ENCODE measurements around the gene RBM6. TPM values are rescaled to one million over a fixed set of nuclear protein-coding genes. Genes with fewer than 3 reads are reported as not detected.

Gene RBM6
- polyA plus RNA-seq, 3 donors = 11.3 to 137 (median 17.8) TPM

DNA sequence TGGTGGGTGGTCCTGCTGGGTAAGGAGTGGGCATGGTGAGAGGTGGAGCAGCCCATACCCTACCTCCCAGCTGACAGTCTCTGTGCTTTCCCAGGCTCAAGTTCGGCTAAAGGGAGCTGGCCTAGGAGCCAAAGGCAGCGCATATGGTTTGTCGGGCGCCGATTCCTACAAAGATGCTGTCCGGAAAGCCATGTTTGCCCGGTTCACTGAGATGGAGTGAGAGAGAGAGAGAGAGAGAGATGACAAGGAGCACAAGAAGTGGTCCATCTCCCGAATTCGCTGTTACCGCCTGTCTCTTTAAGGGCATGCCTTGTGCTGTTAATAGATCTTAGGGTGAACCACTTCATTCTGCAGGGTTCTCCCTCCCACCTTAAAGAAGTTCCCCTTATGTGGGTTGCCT, 178.3 kb downstream of the RBM6 start:
- Histone ChIP-seq H3K4me1 (ENCODE audit: control insufficient read depth in 1 of 2, insufficient read depth in 2 of 2, low read length in 2 of 2) (no peaks in the 10 kb centered on the region), H3K4me2 (replicated peaks; ENCODE audit: extremely low read depth, low read length, poor library complexity, severe bottlenecking) (no peak overlapping the region), H3K27me3 (ENCODE audit: control insufficient read depth in 2 of 2, insufficient read depth in 2 of 2, low read length in 2 of 2) (no peaks in the 10 kb centered on the region), H3K9ac (ENCODE audit: insufficient read depth, low read length, poor library complexity, severe bottlenecking) (no peak overlapping the region), H3K4me3 (replicated peaks in 1 of 3; ENCODE audit: low read depth in 2 of 3, low read length in 3 of 3) (no peak overlapping the region), H3K79me2 (ENCODE audit: insufficient read depth, low read length) (peaks cover 5% of the 10 kb centered on the region), H3K27ac (ENCODE audit: low read depth in 1 of 2, low read length in 2 of 2) (no peak overlapping the region), H2AFZ (ENCODE audit: insufficient read depth, low read depth, low read length, poor library complexity, severe bottlenecking) (no peak overlapping the region), H4K20me1 (ENCODE audit: insufficient read depth, low read length) (peaks cover 100% of the 10 kb centered on the region), H3K36me3 (replicated peaks in 1 of 2; ENCODE audit: control insufficient read depth in 1 of 2, insufficient read depth in 2 of 2, low read length in 2 of 2) (peaks cover 76 to 91% of the 10 kb centered on the region in 2 donors), H3K9me3 (replicated peaks in 1 of 2; ENCODE audit: control insufficient read depth in 1 of 2, insufficient read depth in 1 of 2, low read length in 2 of 2) (no peaks in the 10 kb centered on the region)
- H3K36me3 Mint-ChIP-seq = peaks cover 64 to 83% of the 10 kb centered on the region in 2 donors
- H3K9me3 Mint-ChIP-seq = no peaks in the 10 kb centered on the region
- peaks cover 0 to 2% (median under 1%) of the 10 kb centered on the region in 3 donors for H3K27me3 Mint-ChIP-seq (ENCODE audit: low read depth in 3 of 3)
- TF ChIP-seq, protein P1, sequence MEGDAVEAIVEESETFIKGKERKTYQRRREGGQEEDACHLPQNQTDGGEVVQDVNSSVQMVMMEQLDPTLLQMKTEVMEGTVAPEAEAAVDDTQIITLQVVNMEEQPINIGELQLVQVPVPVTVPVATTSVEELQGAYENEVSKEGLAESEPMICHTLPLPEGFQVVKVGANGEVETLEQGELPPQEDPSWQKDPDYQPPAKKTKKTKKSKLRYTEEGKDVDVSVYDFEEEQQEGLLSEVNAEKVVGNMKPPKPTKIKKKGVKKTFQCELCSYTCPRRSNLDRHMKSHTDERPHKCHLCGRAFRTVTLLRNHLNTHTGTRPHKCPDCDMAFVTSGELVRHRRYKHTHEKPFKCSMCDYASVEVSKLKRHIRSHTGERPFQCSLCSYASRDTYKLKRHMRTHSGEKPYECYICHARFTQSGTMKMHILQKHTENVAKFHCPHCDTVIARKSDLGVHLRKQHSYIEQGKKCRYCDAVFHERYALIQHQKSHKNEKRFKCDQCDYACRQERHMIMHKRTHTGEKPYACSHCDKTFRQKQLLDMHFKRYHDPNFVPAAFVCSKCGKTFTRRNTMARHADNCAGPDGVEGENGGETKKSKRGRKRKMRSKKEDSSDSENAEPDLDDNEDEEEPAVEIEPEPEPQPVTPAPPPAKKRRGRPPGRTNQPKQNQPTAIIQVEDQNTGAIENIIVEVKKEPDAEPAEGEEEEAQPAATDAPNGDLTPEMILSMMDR (IDR thresholded peaks at IDR 0.05) = no peak
- H3K27ac Mint-ChIP-seq = no peak overlapping the region
- 89% methylated on average over 7 of the region's 10 CpGs for WGBS (ENCODE audit: insufficient coverage)
- no peak overlapping the region for H3K4me3 Mint-ChIP-seq
- no peaks in the 10 kb centered on the region for H3K4me1 Mint-ChIP-seq
- intact Hi-C loops (cut with micrococcal nuclease) = no loop called here
- DNase-seq = no peak

DNA sequence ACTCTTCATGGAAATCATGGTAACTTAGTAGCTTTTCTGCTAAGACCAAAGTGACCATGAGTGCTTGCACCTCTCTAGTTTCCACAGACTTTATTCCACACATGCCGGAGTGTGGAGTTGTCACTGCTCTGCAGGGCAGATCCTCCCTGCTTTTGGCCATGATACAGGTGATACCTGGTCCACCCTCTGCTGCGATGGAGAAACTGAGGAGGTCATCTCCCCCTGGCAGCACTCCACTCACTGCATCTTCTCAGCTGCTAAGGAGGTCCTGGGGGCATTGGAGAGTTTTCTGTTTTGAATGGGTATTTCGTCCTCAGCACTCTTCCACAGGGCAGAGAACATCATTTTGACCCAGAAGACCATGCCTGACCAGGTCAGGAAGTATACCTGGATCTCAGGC, 179.8 kb downstream of the RBM6 start:
- 83% methylated on average over 1 of the region's 3 CpGs for WGBS (ENCODE audit: insufficient coverage)
- no peaks in the 10 kb centered on the region for H3K4me1 Mint-ChIP-seq

More for the DNA sequence above, 179.8 kb downstream of the RBM6 start:
- Mint-ChIP-seq H3K9me3 (no peaks in the 10 kb centered on the region), H3K27ac (peak overlapping the region in 1 of 7 donors; percentile 11), H3K4me3 (no peak overlapping the region), H3K36me3 (peaks cover 49 to 67% of the 10 kb centered on the region in 2 donors), H3K27me3 (ENCODE audit: low read depth in 3 of 3) (peaks cover 0 to 3% (median 2%) of the 10 kb centered on the region in 3 donors)
- intact Hi-C loops (cut with micrococcal nuclease) = loop anchor here (2.0 to 5.0 kb wide), 4 partner anchors 69 to 153 kb away; no protein-coding TSS in a partner anchor
- H4K20me1 ChIP-seq (ENCODE audit: insufficient read depth, low read length) = peaks cover 88% of the 10 kb centered on the region
- no peak for DNase-seq
- TF ChIP-seq, protein P1 (IDR thresholded peaks at IDR 0.05) = no peak
- no peak overlapping the region for H3K9ac ChIP-seq (ENCODE audit: insufficient read depth, low read length, poor library complexity, severe bottlenecking)
- no peaks in the 10 kb centered on the region for H3K4me1 ChIP-seq (ENCODE audit: control insufficient read depth in 1 of 2, insufficient read depth in 2 of 2, low read length in 2 of 2)
- H3K27ac ChIP-seq (ENCODE audit: low read depth in 1 of 2, low read length in 2 of 2) = peak overlapping the region in 1 of 2 donors; percentile 31
- H2AFZ ChIP-seq (ENCODE audit: insufficient read depth, low read depth, low read length, poor library complexity, severe bottlenecking) = no peak overlapping the region
- H3K79me2 ChIP-seq (ENCODE audit: insufficient read depth, low read length) = peaks cover 5% of the 10 kb centered on the region
- H3K4me2 ChIP-seq (replicated peaks; ENCODE audit: extremely low read depth, low read length, poor library complexity, severe bottlenecking) = no peak overlapping the region
- H3K4me3 ChIP-seq (replicated peaks in 1 of 3; ENCODE audit: low read depth in 2 of 3, low read length in 3 of 3) = no peak overlapping the region
- peaks cover 61 to 76% of the 10 kb centered on the region in 2 donors for H3K36me3 ChIP-seq (replicated peaks in 1 of 2; ENCODE audit: control insufficient read depth in 1 of 2, insufficient read depth in 2 of 2, low read length in 2 of 2)
- H3K9me3 ChIP-seq (replicated peaks in 1 of 2; ENCODE audit: control insufficient read depth in 1 of 2, insufficient read depth in 1 of 2, low read length in 2 of 2) = no peaks in the 10 kb centered on the region
- no peaks in the 10 kb centered on the region for H3K27me3 ChIP-seq (ENCODE audit: control insufficient read depth in 2 of 2, insufficient read depth in 2 of 2, low read length in 2 of 2)
